ENCODE measurements around the gene FFAR4.

FFAR4 gene

DNA sequence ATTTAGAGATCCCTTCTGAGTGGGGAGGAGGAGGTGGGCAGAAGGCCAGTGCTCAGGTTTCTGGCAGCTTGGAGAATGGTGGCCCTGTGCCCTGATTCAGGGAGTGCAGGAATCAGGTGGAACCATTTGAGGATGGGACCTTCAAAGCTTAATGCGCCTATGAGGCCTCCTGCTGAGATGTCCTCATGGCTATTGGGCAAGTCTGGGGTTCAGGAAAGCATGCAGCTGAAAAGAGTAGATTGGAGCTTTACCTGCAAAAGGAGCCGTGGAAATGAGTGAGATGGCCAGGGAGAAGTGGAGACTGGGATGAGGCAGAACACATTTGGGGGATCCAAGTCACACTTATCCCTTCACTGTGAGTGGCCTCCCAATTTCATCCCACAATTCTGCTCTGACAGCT lies 6.1 kb downstream of the FFAR4 start:
- no peak overlapping the region for H3K23ac ChIP-seq (ENCODE audit: low read length in 2 of 2)
- H3K79me1 ChIP-seq (replicated peaks; ENCODE audit: low read length, poor library complexity, severe bottlenecking): no peaks in the 10 kb centered on the region
- 94% methylated on average over 2 of the region's 2 CpGs for WGBS

DNA sequence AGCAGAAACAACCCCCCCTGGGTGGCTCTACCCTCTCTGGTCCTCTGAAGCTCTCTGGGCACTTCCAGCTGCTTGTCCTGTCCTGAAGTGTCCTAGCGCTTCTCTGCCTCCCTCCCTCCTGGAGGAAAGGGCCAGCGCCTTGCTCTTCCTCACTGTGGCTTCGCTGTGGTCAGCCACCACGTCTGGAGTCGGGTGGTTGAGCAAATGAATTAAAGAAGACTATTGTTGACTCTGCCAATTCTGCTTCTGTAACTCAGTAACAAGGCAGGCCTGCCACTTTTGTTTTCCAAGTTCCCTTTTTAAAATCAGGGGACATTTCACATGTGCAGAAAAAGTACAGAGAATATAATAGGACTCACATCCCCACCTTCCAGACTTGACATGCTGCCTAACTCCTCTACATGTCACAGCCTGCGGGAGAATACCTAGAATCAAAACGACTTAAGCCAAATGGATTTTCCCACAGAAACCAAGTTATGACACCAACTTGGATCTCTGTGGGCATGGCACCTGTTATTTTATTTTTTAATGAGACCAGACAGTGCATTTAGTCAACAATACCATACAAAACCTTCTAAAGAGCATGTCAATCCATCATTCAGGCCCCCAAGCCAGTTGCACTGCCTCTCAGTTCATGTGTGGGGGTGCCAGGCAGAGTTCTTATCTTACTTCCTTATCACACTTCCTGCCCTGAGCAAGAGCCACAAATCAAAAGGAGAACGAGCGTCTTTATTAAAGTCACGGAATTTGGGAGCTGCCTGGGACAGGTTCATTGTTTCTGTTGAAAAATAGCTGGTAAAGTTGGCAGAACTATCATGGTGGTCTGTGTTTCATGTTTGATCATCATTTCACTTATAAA lies 6.8 kb downstream of the FFAR4 start:
- H3K4me2 ChIP-seq (ENCODE audit: low read length, poor library complexity, severe bottlenecking): no peak overlapping the region

More for the DNA sequence above, 6.1 kb downstream of the FFAR4 start:
- H3K4me2 ChIP-seq (ENCODE audit: low read length, poor library complexity, severe bottlenecking): no peak overlapping the region
- no peak overlapping the region for H2BK15ac ChIP-seq (ENCODE audit: low read depth, poor library complexity, severe bottlenecking)
- peaks cover 1% of the 10 kb centered on the region for H3K4me1 ChIP-seq (ENCODE audit: control insufficient read depth, insufficient read depth, low read depth, low read length)
- H3K9me3 ChIP-seq (ENCODE audit: control insufficient read depth, low read length): peaks cover 3% of the 10 kb centered on the region
- H3K27ac ChIP-seq (ENCODE audit: low read length, poor library complexity, severe bottlenecking): no peak overlapping the region
- H2AK5ac ChIP-seq (ENCODE audit: low read length, severe bottlenecking): no peak overlapping the region
- H3K4me3 ChIP-seq (ENCODE audit: insufficient read depth in 1 of 2, low read depth in 1 of 2, low read length in 2 of 2): no peak overlapping the region
- no peak for DNase-seq
- no peak overlapping the region for H3K4ac ChIP-seq (ENCODE audit: low read depth in 1 of 2, low read length in 2 of 2)
- no peak overlapping the region for H3K18ac ChIP-seq (ENCODE audit: low read depth in 1 of 2, low read length in 2 of 2)
- no peak overlapping the region for H2AFZ ChIP-seq (ENCODE audit: low read depth, low read length)
- H3K36me3 ChIP-seq (ENCODE audit: control insufficient read depth in 1 of 2, insufficient read depth in 2 of 2, low read depth in 1 of 2, low read length in 2 of 2): no peaks in the 10 kb centered on the region
- H3K14ac ChIP-seq (ENCODE audit: low read length in 2 of 2): no peak overlapping the region
- no peak overlapping the region for H3K9ac ChIP-seq (ENCODE audit: low read length)
- no peak overlapping the region for H4K8ac ChIP-seq (ENCODE audit: low read length)
- H2BK120ac ChIP-seq (ENCODE audit: low read depth, low read length): no peak overlapping the region
- H2BK5ac ChIP-seq (ENCODE audit: low read depth, low read length, poor library complexity, severe bottlenecking): no peak overlapping the region
- H4K91ac ChIP-seq (ENCODE audit: low read length): no peak overlapping the region
- no peak overlapping the region for H2BK12ac ChIP-seq (ENCODE audit: low read length in 2 of 2)
- peaks cover 65 to 90% of the 10 kb centered on the region in 2 experiments for H3K27me3 ChIP-seq (ENCODE audit: control insufficient read depth in 1 of 2, insufficient read depth in 1 of 2, low read length in 2 of 2)

DNA sequence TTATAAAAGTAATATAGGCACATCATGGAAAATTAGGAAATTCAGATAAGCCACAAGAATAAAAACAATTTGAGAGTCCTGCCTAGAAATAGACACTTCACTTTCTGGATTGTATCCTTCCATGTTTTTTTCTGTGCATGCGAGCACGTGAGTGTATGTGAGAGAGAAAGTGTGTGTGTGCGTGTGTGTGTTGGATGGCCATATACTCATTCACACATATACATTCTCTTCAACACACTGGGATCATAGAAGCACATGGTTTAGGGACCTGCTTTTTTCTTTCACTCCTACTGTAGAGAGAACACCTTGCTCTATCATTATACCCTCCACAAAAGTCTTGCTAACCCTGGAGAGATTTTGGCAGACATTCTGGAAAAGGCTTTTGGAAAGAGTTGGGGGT lies 7.5 kb downstream of the FFAR4 start:
- no peak overlapping the region for H3K4me2 ChIP-seq (ENCODE audit: low read length, poor library complexity, severe bottlenecking)
- H3K27ac ChIP-seq (ENCODE audit: low read length, poor library complexity, severe bottlenecking): no peak overlapping the region
- no peak overlapping the region for H2BK12ac ChIP-seq (ENCODE audit: low read length in 2 of 2)
- H2AFZ ChIP-seq (ENCODE audit: low read depth, low read length): no peak overlapping the region
- no peak overlapping the region for H3K14ac ChIP-seq (ENCODE audit: low read length in 2 of 2)
- no peak overlapping the region for H3K4me3 ChIP-seq (ENCODE audit: insufficient read depth in 1 of 2, low read depth in 1 of 2, low read length in 2 of 2)
- no peak overlapping the region for H4K91ac ChIP-seq (ENCODE audit: low read length)
- no peak overlapping the region for H2AK5ac ChIP-seq (ENCODE audit: low read length, severe bottlenecking)
- H3K23ac ChIP-seq (ENCODE audit: low read length in 2 of 2): no peak overlapping the region
- no peak overlapping the region for H3K4ac ChIP-seq (ENCODE audit: low read depth in 1 of 2, low read length in 2 of 2)
- no peak overlapping the region for H2BK15ac ChIP-seq (ENCODE audit: low read depth, poor library complexity, severe bottlenecking)
- H3K9ac ChIP-seq (ENCODE audit: low read length): no peak overlapping the region
- peaks cover 4% of the 10 kb centered on the region for H3K4me1 ChIP-seq (ENCODE audit: control insufficient read depth, insufficient read depth, low read depth, low read length)
- DNase-seq: no peak
- no peak overlapping the region for H2BK5ac ChIP-seq (ENCODE audit: low read depth, low read length, poor library complexity, severe bottlenecking)
- H2BK120ac ChIP-seq (ENCODE audit: low read depth, low read length): no peak overlapping the region
- no peak overlapping the region for H3K18ac ChIP-seq (ENCODE audit: low read depth in 1 of 2, low read length in 2 of 2)
- no peak overlapping the region for H4K8ac ChIP-seq (ENCODE audit: low read length)
- peaks cover 3% of the 10 kb centered on the region for H3K9me3 ChIP-seq (ENCODE audit: control insufficient read depth, low read length)
- no peaks in the 10 kb centered on the region for H3K79me1 ChIP-seq (replicated peaks; ENCODE audit: low read length, poor library complexity, severe bottlenecking)
- peaks cover 52 to 86% of the 10 kb centered on the region in 2 experiments for H3K27me3 ChIP-seq (ENCODE audit: control insufficient read depth in 1 of 2, insufficient read depth in 1 of 2, low read length in 2 of 2)
- H3K36me3 ChIP-seq (ENCODE audit: control insufficient read depth in 1 of 2, insufficient read depth in 2 of 2, low read depth in 1 of 2, low read length in 2 of 2): no peaks in the 10 kb centered on the region
- no CpG with 5 or more reads among the region's 3 CpGs for WGBS

More for the DNA sequence above, 6.8 kb downstream of the FFAR4 start:
- no peak overlapping the region for H2BK15ac ChIP-seq (ENCODE audit: low read depth, poor library complexity, severe bottlenecking)
- no peaks in the 10 kb centered on the region for H3K79me1 ChIP-seq (replicated peaks; ENCODE audit: low read length, poor library complexity, severe bottlenecking)
- H3K14ac ChIP-seq (ENCODE audit: low read length in 2 of 2): no peak overlapping the region
- no peak overlapping the region for H2BK12ac ChIP-seq (ENCODE audit: low read length in 2 of 2)
- H2AFZ ChIP-seq (ENCODE audit: low read depth, low read length): no peak overlapping the region
- H3K18ac ChIP-seq (ENCODE audit: low read depth in 1 of 2, low read length in 2 of 2): no peak overlapping the region
- H2AK5ac ChIP-seq (ENCODE audit: low read length, severe bottlenecking): no peak overlapping the region
- peaks cover 3% of the 10 kb centered on the region for H3K9me3 ChIP-seq (ENCODE audit: control insufficient read depth, low read length)
- no peak overlapping the region for H3K27ac ChIP-seq (ENCODE audit: low read length, poor library complexity, severe bottlenecking)
- H2BK5ac ChIP-seq (ENCODE audit: low read depth, low read length, poor library complexity, severe bottlenecking): no peak overlapping the region
- DNase-seq: no peak
- no peak overlapping the region for H3K4ac ChIP-seq (ENCODE audit: low read depth in 1 of 2, low read length in 2 of 2)
- 73% methylated on average over 7 of the region's 10 CpGs for WGBS
- peaks cover 58 to 89% of the 10 kb centered on the region in 2 experiments for H3K27me3 ChIP-seq (ENCODE audit: control insufficient read depth in 1 of 2, insufficient read depth in 1 of 2, low read length in 2 of 2)
- no peak overlapping the region for H2BK120ac ChIP-seq (ENCODE audit: low read depth, low read length)
- no peak overlapping the region for H4K91ac ChIP-seq (ENCODE audit: low read length)
- H3K23ac ChIP-seq (ENCODE audit: low read length in 2 of 2): no peak overlapping the region
- H4K8ac ChIP-seq (ENCODE audit: low read length): no peak overlapping the region
- H3K4me1 ChIP-seq (ENCODE audit: control insufficient read depth, insufficient read depth, low read depth, low read length): no peaks in the 10 kb centered on the region
- no peaks in the 10 kb centered on the region for H3K36me3 ChIP-seq (ENCODE audit: control insufficient read depth in 1 of 2, insufficient read depth in 2 of 2, low read depth in 1 of 2, low read length in 2 of 2)
- H3K9ac ChIP-seq (ENCODE audit: low read length): no peak overlapping the region
- no peak overlapping the region for H3K4me3 ChIP-seq (ENCODE audit: insufficient read depth in 1 of 2, low read depth in 1 of 2, low read length in 2 of 2)

DNA sequence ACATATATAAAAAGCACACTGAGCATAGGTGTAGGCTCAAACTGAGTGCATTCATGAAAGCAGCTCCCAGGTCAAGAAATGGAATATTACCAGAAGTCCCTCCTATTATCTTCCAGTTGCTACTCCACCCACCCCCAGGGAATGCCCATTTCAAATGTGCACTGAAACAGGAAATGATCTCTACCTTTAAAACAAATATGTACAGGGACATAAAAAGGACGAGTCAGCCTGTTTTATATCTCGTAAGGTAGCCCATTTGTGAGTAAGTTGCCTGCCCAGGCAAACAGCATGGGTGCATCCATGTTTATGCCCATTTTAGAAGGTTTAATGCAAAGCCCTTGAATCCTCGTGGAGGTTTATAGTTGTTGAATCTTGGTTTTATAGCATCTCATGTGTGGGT lies 10.4 kb downstream of the FFAR4 start:
- H3K4me2 ChIP-seq (ENCODE audit: low read length, poor library complexity, severe bottlenecking): no peak overlapping the region
- peaks cover 5% of the 10 kb centered on the region for H3K4me1 ChIP-seq (ENCODE audit: control insufficient read depth, insufficient read depth, low read depth, low read length)
- H2BK15ac ChIP-seq (ENCODE audit: low read depth, poor library complexity, severe bottlenecking): no peak overlapping the region
- no peak overlapping the region for H4K8ac ChIP-seq (ENCODE audit: low read length)
- H3K27ac ChIP-seq (ENCODE audit: low read length, poor library complexity, severe bottlenecking): no peak overlapping the region
- no peak for DNase-seq
- H3K14ac ChIP-seq (ENCODE audit: low read length in 2 of 2): no peak overlapping the region
- H3K9me3 ChIP-seq (ENCODE audit: control insufficient read depth, low read length): peaks cover 10% of the 10 kb centered on the region
- no peaks in the 10 kb centered on the region for H3K79me1 ChIP-seq (replicated peaks; ENCODE audit: low read length, poor library complexity, severe bottlenecking)
- 65% methylated on average over 3 of the region's 3 CpGs for WGBS
- H2BK12ac ChIP-seq (ENCODE audit: low read length in 2 of 2): no peak overlapping the region
- H2BK5ac ChIP-seq (ENCODE audit: low read depth, low read length, poor library complexity, severe bottlenecking): no peak overlapping the region
- H3K4me3 ChIP-seq (ENCODE audit: insufficient read depth in 1 of 2, low read depth in 1 of 2, low read length in 2 of 2): no peak overlapping the region
- no peak overlapping the region for H2BK120ac ChIP-seq (ENCODE audit: low read depth, low read length)
- H2AFZ ChIP-seq (ENCODE audit: low read depth, low read length): no peak overlapping the region
- no peaks in the 10 kb centered on the region for H3K36me3 ChIP-seq (ENCODE audit: control insufficient read depth in 1 of 2, insufficient read depth in 2 of 2, low read depth in 1 of 2, low read length in 2 of 2)
- H2AK5ac ChIP-seq (ENCODE audit: low read length, severe bottlenecking): no peak overlapping the region
- no peak overlapping the region for H4K91ac ChIP-seq (ENCODE audit: low read length)
- peaks cover 35 to 70% of the 10 kb centered on the region in 2 experiments for H3K27me3 ChIP-seq (ENCODE audit: control insufficient read depth in 1 of 2, insufficient read depth in 1 of 2, low read length in 2 of 2)
- no peak overlapping the region for H3K23ac ChIP-seq (ENCODE audit: low read length in 2 of 2)
- no peak overlapping the region for H3K9ac ChIP-seq (ENCODE audit: low read length)
- H3K18ac ChIP-seq (ENCODE audit: low read depth in 1 of 2, low read length in 2 of 2): no peak overlapping the region
- H3K4ac ChIP-seq (ENCODE audit: low read depth in 1 of 2, low read length in 2 of 2): no peak overlapping the region

Data from mesenchymal stem cell (in vitro differentiated cells and primary cell).